ENCODE measurements around the gene ZNF48. TPM values are rescaled to one million over a fixed set of nuclear protein-coding genes. Genes with fewer than 3 reads are reported as not detected.

Gene ZNF48
- total RNA-seq, 1 experiment from 2014 or later, result 8.9 TPM

GRCh38 chr16:30430428-30430970 lies 35.3 kb downstream of the ZNF48 start:
- H3K9me2 ChIP-seq (replicated peaks; ENCODE audit: low read length), result no peaks in the 10 kb centered on the region
- H3K36me3 ChIP-seq (ENCODE audit: low read depth, low read length), result peaks cover 10% of the 10 kb centered on the region
- H3K9ac ChIP-seq (ENCODE audit: low read length), result no peak overlapping the region
- ATAC-seq (no peak), DNase-seq (no peak)
- no peaks in the 10 kb centered on the region for H4K20me1 ChIP-seq (ENCODE audit: low read length)
- CTCF ChIA-PET, result interaction anchor here (0.9 to 1.0 kb wide), 5 partner anchors 13 to 366 kb away, joined by 3 to 6 read pairs (median 4); partner anchors contain the start of genes ZNF747 and ZNF764
- H3K4me2 ChIP-seq (ENCODE audit: low read length), result peak overlapping the region; percentile 31
- POLR2A ChIA-PET (ENCODE audit: unreplicated experiment), result interaction anchor here (1.0 kb wide), 1 partner anchor 204 kb away, joined by 16 read pairs; no protein-coding TSS in a partner anchor
- H3K27me3 ChIP-seq (ENCODE audit: low read length), result no peaks in the 10 kb centered on the region
- H3K79me2 ChIP-seq (ENCODE audit: low read length), result peaks cover 33% of the 10 kb centered on the region
- no peak overlapping the region for H3K4me3 ChIP-seq (ENCODE audit: low read length)
- TSS peak; percentile 69 for BruUV-seq (replicated peaks)
- intact Hi-C loops (cut with micrococcal nuclease), result loop anchor here (5.0 kb wide), 1 partner anchor 207 kb away; no protein-coding TSS in a partner anchor
- H3K9me3 ChIP-seq (ENCODE audit: low read length), result no peaks in the 10 kb centered on the region
- no peak overlapping the region for H3K27ac ChIP-seq (ENCODE audit: low read length)
- H2AFZ ChIP-seq (ENCODE audit: low read length), result peak overlapping the region; percentile 68
- peaks cover 12% of the 10 kb centered on the region; the same call in 1 of the 2 replicates for H3K4me1 ChIP-seq (ENCODE audit: insufficient read depth, low read length)
- no peaks in the 10 kb centered on the region for H3F3A ChIP-seq (ENCODE audit: low read length, unreplicated experiment)
- TF ChIP-seq EZH2 (IDR thresholded peaks at IDR 0.05; ENCODE audit: low read length, unreplicated experiment), result no peak
- TF ChIP-seq EZH2phosphoT487 (IDR thresholded peaks at IDR 0.05; ENCODE audit: borderline replicate concordance, low read length), result no peak
- TF ChIP-seq CTCF (conservative IDR thresholded peaks at IDR 0.05; ENCODE audit: low read depth, low read length), result no peak; the same call in 1 of the 2 replicates

DNA sequence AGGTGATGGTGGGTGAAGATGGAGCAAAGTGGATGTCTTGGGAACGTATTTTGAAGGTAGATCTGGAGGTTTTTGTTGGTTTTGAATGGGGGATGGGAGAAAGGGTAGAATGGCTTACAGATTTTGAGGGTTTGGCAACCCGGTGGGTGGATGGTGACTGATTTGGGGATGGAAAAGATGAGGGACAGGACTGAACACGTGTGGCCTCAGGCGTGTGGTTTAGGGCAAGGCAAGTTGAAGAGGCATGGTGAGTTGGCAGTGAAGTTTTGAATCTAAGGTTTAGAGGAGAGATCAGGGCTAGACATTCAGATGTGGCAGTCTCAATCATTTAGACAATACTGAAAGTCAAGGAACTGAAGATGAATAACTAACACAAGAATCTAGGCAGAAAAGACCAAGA lies 39.6 kb downstream of the ZNF48 start:
- Histone ChIP-seq H3K9me3 (ENCODE audit: low read length) (no peaks in the 10 kb centered on the region), H3F3A (ENCODE audit: low read length, unreplicated experiment) (no peaks in the 10 kb centered on the region), H3K4me1 (ENCODE audit: insufficient read depth, low read length) (peaks cover 9% of the 10 kb centered on the region; the same call in 1 of the 2 replicates), H3K27ac (ENCODE audit: low read length) (no peak overlapping the region), H4K20me1 (ENCODE audit: low read length) (no peaks in the 10 kb centered on the region), H3K9ac (ENCODE audit: low read length) (no peak overlapping the region), H3K27me3 (ENCODE audit: low read length) (no peaks in the 10 kb centered on the region), H3K4me3 (ENCODE audit: low read length) (no peak overlapping the region), H3K4me2 (ENCODE audit: low read length) (no peak overlapping the region), H3K36me3 (ENCODE audit: low read depth, low read length) (no peaks in the 10 kb centered on the region), H3K9me2 (replicated peaks; ENCODE audit: low read length) (no peaks in the 10 kb centered on the region), H3K79me2 (ENCODE audit: low read length) (no peaks in the 10 kb centered on the region; the same call in 1 of the 2 replicates), H2AFZ (ENCODE audit: low read length) (no peak overlapping the region)
- intact Hi-C loops (cut with micrococcal nuclease), result loop anchor here (5.0 kb wide), 1 partner anchor 202 kb away; no protein-coding TSS in a partner anchor
- POLR2A ChIA-PET (ENCODE audit: unreplicated experiment), result no interaction called here
- CTCF ChIA-PET, result no interaction called here
- no TSS peak for BruUV-seq (replicated peaks)
- ATAC-seq (no peak), DNase-seq (no peak)
- no peak for TF ChIP-seq CTCF (conservative IDR thresholded peaks at IDR 0.05; ENCODE audit: low read depth, low read length)
- TF ChIP-seq EZH2 (IDR thresholded peaks at IDR 0.05; ENCODE audit: low read length, unreplicated experiment), result no peak
- no peak for TF ChIP-seq EZH2phosphoT487 (IDR thresholded peaks at IDR 0.05; ENCODE audit: borderline replicate concordance, low read length)

DNA sequence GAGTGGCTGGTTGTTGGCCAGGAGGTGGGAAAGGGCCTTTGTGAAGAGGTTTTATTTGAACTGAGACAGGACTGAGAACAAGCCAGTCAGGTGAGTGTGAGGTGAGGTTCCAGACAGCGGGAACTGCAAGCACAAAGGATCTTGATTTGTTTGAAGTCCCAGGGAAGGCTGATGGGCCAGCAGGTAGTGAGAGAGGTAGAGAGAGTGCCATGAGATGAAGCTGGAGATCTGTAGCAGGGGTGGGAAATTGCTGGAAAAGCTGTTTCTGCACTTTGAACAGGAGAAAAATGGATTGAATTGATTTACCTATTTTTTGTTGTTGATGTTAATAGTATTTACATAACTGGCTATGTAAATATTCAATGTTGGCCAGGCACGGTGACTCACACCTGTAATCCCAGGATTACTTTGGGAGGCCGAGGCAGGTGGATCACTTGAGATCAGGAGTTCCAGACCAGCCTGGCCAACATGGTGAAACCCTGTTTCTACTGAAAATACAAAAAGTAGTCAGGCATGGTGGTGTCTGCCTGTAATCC lies 42.4 kb downstream of the ZNF48 start:
- intact Hi-C loops (cut with micrococcal nuclease), result no loop called here
- H3K27ac ChIP-seq (ENCODE audit: low read length), result 0 out of 2 replicates have a peak overlapping the region, but pooled peaks have one; percentile 22
- no TSS peak for BruUV-seq (replicated peaks)
- no peaks in the 10 kb centered on the region for H3K9me2 ChIP-seq (replicated peaks; ENCODE audit: low read length)
- no peak overlapping the region for H3K9ac ChIP-seq (ENCODE audit: low read length)
- ATAC-seq (peak; percentile 84), DNase-seq (peak; percentile 56)
- TF ChIP-seq CTCF (conservative IDR thresholded peaks at IDR 0.05; ENCODE audit: low read depth, low read length) (no peak), EZH2 (IDR thresholded peaks at IDR 0.05; ENCODE audit: low read length, unreplicated experiment) (no peak), EZH2phosphoT487 (IDR thresholded peaks at IDR 0.05; ENCODE audit: borderline replicate concordance, low read length) (no peak)
- H3K36me3 ChIP-seq (ENCODE audit: low read depth, low read length), result no peaks in the 10 kb centered on the region
- H3K4me1 ChIP-seq (ENCODE audit: insufficient read depth, low read length), result peaks cover 3% of the 10 kb centered on the region; the same call in 1 of the 2 replicates
- ChIA-PET CTCF (no interaction called here), POLR2A (ENCODE audit: unreplicated experiment) (interaction anchor here (0.6 kb wide), 1 partner anchor 114 kb away, joined by 11 read pairs; no protein-coding TSS in a partner anchor)
- H3K4me2 ChIP-seq (ENCODE audit: low read length), result no peak overlapping the region
- no peaks in the 10 kb centered on the region for H3K79me2 ChIP-seq (ENCODE audit: low read length)
- no peaks in the 10 kb centered on the region for H3K9me3 ChIP-seq (ENCODE audit: low read length)
- no peaks in the 10 kb centered on the region for H3K27me3 ChIP-seq (ENCODE audit: low read length)
- H4K20me1 ChIP-seq (ENCODE audit: low read length), result no peaks in the 10 kb centered on the region
- H2AFZ ChIP-seq (ENCODE audit: low read length), result no peak overlapping the region
- H3K4me3 ChIP-seq (ENCODE audit: low read length), result no peak overlapping the region
- H3F3A ChIP-seq (ENCODE audit: low read length, unreplicated experiment), result no peaks in the 10 kb centered on the region
